ENCODE data around the gene HLA-DQB1. TPM values are rescaled to one million over a fixed set of nuclear protein-coding genes. Genes with fewer than 3 reads are reported as not detected.

Gene HLA-DQB1
- total and polyA plus RNA-seq, 3 experiments from 2014 or later = 4.3 to 22.7 (median 16.0) TPM

DNA sequence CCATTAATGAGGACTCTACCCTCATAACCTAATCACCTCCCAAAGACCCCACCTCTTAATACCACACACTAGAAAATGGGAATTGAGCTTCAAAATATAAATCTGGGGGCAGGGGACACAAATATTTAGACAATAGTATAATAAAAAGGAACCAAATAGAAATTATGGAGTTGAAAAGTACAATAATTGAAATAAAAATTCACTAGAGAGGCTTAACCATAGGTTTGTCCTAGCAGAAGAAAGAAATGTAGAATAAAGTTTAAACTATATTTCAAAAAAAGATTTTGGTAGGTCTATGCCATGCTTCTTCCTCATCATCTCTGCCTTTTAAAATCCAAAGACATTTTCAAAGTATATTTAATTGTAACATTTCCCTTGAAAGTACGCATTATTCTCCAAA lies 48.7 kb downstream of the HLA-DQB1 start:
- ChIA-PET CTCF (no interaction called here), POLR2A (no interaction called here)
- Mint-ChIP-seq H3K4me1 (peaks cover 20 to 32% (median 22%) of the 10 kb centered on the region in 3 donors), H3K36me3 (peaks cover 0 to 18% (median 0%) of the 10 kb centered on the region in 3 donors), H3K4me3 (no peak overlapping the region), H3K9me3 (peaks cover 0 to 13% (median 7%) of the 10 kb centered on the region in 5 donors), H3K27ac (no peak overlapping the region), H3K27me3 (no peaks in the 10 kb centered on the region)
- Histone ChIP-seq H3K4me3 (ENCODE audit: low read length) (no peak overlapping the region), H3K4me1 (ENCODE audit: insufficient read depth, low read length) (peaks cover 13% of the 10 kb centered on the region), H3K27me3 (ENCODE audit: insufficient read depth, low read length, poor library complexity, severe bottlenecking) (no peaks in the 10 kb centered on the region), H3K27ac (ENCODE audit: low read depth, low read length) (no peak overlapping the region), H3K9me3 (ENCODE audit: low read length) (no peaks in the 10 kb centered on the region), H3K36me3 (ENCODE audit: insufficient read depth, low read length) (no peaks in the 10 kb centered on the region)
- DNase-seq = no peak

DNA sequence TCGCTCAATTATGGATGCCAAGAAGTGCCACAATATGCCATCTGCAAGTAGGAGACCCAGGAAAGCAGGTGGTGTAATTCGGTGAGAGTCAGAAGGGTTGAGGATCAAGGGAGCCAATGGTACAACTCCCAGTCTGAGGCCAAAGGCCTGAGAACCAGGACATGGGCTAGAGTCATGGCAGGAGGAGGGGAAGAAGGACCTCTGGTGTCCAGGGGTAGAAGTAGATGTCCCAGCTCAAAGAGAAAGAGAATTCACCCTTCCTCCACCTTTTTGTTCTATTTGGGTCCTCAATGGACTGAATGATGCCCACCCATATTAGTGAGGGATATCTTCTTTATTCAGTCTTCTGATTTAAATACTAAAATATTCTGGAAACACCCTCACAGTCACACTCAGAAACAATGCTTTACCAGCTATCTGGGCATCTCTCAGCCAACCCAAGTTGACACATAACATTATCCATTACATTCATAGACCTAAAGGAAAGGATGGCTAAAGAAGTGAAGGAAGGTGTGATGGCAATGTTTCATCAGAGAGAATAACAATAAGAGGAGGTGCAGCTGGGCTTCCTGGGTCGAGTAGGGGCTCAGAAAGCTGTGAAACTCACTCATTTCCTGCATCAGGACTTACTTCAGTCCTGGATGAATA lies 50.4 kb downstream of the HLA-DQB1 start:
- peaks cover 6 to 16% (median 7%) of the 10 kb centered on the region in 3 donors for H3K4me1 Mint-ChIP-seq
- Histone ChIP-seq H3K9me3 (ENCODE audit: low read length) (no peaks in the 10 kb centered on the region), H3K4me3 (ENCODE audit: low read length) (no peak overlapping the region), H3K4me1 (ENCODE audit: insufficient read depth, low read length) (no peaks in the 10 kb centered on the region), H3K36me3 (ENCODE audit: insufficient read depth, low read length) (no peaks in the 10 kb centered on the region), H3K27ac (ENCODE audit: low read depth, low read length) (no peak overlapping the region), H3K27me3 (ENCODE audit: insufficient read depth, low read length, poor library complexity, severe bottlenecking) (no peaks in the 10 kb centered on the region)
- ChIA-PET POLR2A (no interaction called here), CTCF (no interaction called here)
- no peak for DNase-seq
- H3K27me3 Mint-ChIP-seq = no peaks in the 10 kb centered on the region
- H3K4me3 Mint-ChIP-seq = peak overlapping the region in 1 of 7 donors; percentile 33
- H3K27ac Mint-ChIP-seq = peak overlapping the region in 3 of 8 donors; percentile 26 to 64 (median 35)
- H3K9me3 Mint-ChIP-seq = peaks cover 0 to 13% (median 7%) of the 10 kb centered on the region in 5 donors
- peaks cover 0 to 18% (median 0%) of the 10 kb centered on the region in 3 donors for H3K36me3 Mint-ChIP-seq

DNA sequence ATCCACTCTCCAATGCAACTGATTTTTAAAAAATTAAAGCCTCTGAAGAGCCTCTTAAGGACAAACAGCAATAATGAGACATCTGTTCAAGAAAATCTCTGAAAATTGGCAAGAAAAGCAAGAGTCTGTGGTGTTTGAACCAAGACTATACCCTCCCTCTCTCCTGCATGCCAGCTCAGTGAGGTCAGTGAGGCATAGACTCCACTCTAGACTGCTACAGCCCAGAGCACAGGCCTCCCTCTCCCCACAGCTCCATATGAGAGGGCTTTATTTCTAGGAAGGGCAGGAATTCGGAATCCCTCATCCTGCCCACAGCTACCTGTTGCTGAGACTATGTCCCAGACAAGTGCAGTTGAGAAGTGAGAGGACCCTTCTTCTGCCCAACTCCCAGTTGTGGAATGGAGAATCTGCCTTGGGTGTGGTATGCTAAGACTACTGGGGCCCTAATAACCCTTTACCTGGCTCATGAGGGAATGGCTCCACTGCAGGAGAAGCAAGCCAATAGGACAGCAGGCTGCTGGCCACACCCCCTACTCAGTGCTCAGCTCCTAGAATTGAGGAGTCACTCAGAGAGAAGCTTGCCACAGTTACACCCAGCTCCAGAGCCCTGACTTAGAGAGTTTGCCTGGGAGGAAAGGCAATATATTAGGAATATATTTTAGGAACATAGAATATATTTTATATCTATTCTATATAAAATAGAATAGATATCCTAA lies 51.9 kb downstream of the HLA-DQB1 start:
- no peaks in the 10 kb centered on the region for H3K9me3 ChIP-seq (ENCODE audit: low read length)
- Mint-ChIP-seq H3K4me1 (peaks cover 5 to 13% (median 7%) of the 10 kb centered on the region in 3 donors), H3K9me3 (peaks cover 0 to 13% (median 7%) of the 10 kb centered on the region in 5 donors), H3K4me3 (no peak overlapping the region), H3K27ac (no peak overlapping the region), H3K36me3 (peaks cover 0 to 18% (median 0%) of the 10 kb centered on the region in 3 donors), H3K27me3 (no peaks in the 10 kb centered on the region)
- H3K27me3 ChIP-seq (ENCODE audit: insufficient read depth, low read length, poor library complexity, severe bottlenecking) = no peaks in the 10 kb centered on the region
- H3K4me1 ChIP-seq (ENCODE audit: insufficient read depth, low read length) = peaks cover 8% of the 10 kb centered on the region
- no peaks in the 10 kb centered on the region for H3K36me3 ChIP-seq (ENCODE audit: insufficient read depth, low read length)
- ChIA-PET POLR2A (no interaction called here), CTCF (no interaction called here)
- DNase-seq = no peak
- no peak overlapping the region for H3K27ac ChIP-seq (ENCODE audit: low read depth, low read length)
- H3K4me3 ChIP-seq (ENCODE audit: low read length) = no peak overlapping the region

DNA sequence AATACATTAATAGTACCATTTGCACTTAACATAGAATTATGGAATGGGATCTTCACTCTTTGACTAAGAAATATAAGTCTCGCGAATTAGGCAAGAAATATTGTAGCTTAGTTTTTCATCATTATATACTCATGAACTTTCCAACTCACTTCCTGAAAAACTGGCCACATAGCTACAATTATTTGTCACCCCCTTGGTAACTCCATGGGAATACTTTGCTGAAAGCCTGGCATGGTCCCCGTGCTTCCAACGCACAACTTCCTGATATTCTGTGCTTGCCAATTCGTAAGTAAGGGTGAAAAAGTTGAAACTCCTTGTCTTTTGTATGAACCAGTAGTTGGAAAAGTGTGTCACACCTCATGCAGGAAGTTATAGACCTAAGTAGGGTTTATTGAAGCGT lies 53.0 kb downstream of the HLA-DQB1 start:
- H3K4me3 ChIP-seq (ENCODE audit: low read length) = no peak overlapping the region
- no peaks in the 10 kb centered on the region for H3K9me3 ChIP-seq (ENCODE audit: low read length)
- Mint-ChIP-seq H3K4me3 (no peak overlapping the region), H3K4me1 (peaks cover 5 to 13% (median 7%) of the 10 kb centered on the region in 3 donors), H3K27me3 (no peaks in the 10 kb centered on the region), H3K36me3 (peaks cover 0 to 14% (median 0%) of the 10 kb centered on the region in 3 donors), H3K9me3 (peaks cover 0 to 10% (median 7%) of the 10 kb centered on the region in 5 donors), H3K27ac (peak overlapping the region in 1 of 8 donors; percentile 22)
- no peaks in the 10 kb centered on the region for H3K27me3 ChIP-seq (ENCODE audit: insufficient read depth, low read length, poor library complexity, severe bottlenecking)
- POLR2A ChIA-PET = no interaction called here
- peaks cover 8% of the 10 kb centered on the region for H3K4me1 ChIP-seq (ENCODE audit: insufficient read depth, low read length)
- no peak overlapping the region for H3K27ac ChIP-seq (ENCODE audit: low read depth, low read length)
- no peak for DNase-seq
- CTCF ChIA-PET = no interaction called here
- no peaks in the 10 kb centered on the region for H3K36me3 ChIP-seq (ENCODE audit: insufficient read depth, low read length)

DNA sequence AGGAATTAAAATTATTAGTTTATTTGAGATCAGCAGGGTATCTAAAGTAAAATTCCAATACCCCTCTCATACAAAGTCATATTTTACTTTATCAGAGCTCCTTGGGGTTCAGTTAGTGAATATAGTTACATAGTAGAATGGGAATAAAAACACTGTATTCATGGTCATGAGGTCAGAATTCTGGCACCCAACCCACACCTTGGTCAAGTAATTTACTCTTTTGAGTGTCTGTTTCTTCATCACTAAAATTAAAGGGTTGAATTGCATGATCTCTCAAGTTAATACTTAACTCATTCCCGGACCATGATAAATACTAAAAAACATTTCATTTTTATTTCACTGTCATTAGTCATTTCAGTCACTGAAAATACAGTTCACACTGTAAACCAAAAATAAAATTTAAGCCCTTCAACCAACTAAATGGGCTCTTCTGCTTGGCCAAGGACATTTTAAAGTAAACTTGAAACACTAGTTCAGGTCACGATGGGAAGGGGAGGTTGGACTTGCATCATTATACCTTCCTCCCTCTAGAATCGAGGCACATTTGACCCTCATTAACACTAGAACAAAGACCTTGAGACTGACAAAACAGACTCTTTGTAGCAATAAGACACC lies 55.7 kb downstream of the HLA-DQB1 start:
- Histone ChIP-seq H3K27ac (ENCODE audit: low read depth, low read length) (no peak overlapping the region), H3K4me1 (ENCODE audit: insufficient read depth, low read length) (peaks cover 8% of the 10 kb centered on the region), H3K9me3 (ENCODE audit: low read length) (no peaks in the 10 kb centered on the region), H3K4me3 (ENCODE audit: low read length) (no peak overlapping the region), H3K36me3 (ENCODE audit: insufficient read depth, low read length) (no peaks in the 10 kb centered on the region), H3K27me3 (ENCODE audit: insufficient read depth, low read length, poor library complexity, severe bottlenecking) (no peaks in the 10 kb centered on the region)
- Mint-ChIP-seq H3K27ac (peak overlapping the region in 2 of 8 donors; percentile 20 to 62), H3K9me3 (peaks cover 0 to 1% (median 0%) of the 10 kb centered on the region in 5 donors), H3K4me3 (no peak overlapping the region), H3K36me3 (no peaks in the 10 kb centered on the region), H3K27me3 (no peaks in the 10 kb centered on the region), H3K4me1 (peaks cover 0 to 4% (median 1%) of the 10 kb centered on the region in 3 donors)
- ChIA-PET CTCF (no interaction called here), POLR2A (no interaction called here)
- DNase-seq = no peak

DNA sequence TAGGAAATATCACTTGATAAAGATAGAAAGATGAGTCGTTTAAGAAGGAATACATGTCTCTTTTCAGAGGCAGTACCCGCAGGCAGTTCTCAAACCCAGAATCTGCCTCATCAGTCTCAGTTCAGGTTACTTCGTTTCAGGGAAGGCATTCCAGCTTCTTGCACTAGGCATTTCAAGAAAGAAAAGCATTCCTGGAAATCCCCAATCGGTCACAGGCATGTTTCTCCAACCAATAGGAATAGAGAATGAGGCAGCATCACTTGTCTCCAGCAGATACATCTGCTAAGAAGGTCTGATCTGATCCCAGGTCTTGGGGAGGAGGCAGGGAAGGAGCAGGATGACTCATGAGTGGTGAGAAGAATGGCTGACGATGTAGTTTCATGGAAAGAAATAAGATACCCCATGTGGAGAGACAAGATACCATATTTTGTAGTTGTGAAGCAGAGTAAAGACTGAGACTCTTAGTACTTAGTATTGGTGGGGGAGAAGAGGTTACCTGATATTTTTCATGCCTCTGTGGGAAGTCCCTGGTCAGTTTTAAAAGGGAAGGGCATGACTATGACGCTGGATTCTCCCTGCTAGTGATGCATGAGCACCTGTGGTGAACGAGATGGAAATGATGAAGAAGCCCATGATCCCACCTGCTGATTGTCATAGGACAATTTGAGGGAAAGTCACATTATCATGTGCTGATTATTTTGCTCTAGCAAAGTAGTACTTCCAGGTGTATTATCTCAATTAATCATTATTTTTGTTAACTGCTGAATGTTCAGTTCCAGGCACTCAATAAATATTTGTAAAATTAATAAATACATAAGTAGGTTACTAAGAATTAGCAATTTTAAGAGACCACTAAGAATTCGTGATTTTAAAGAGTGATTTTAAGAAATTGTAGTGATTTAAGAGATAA lies 56.5 kb downstream of the HLA-DQB1 start:
- no peak overlapping the region for H3K4me3 Mint-ChIP-seq
- peak in 4 of 5 donors; percentile 56 to 75 (median 66) for DNase-seq
- Histone ChIP-seq H3K27ac (ENCODE audit: low read depth, low read length) (peak overlapping the region; percentile 62), H3K4me1 (ENCODE audit: insufficient read depth, low read length) (peaks cover 8% of the 10 kb centered on the region), H3K27me3 (ENCODE audit: insufficient read depth, low read length, poor library complexity, severe bottlenecking) (no peaks in the 10 kb centered on the region), H3K36me3 (ENCODE audit: insufficient read depth, low read length) (no peaks in the 10 kb centered on the region), H3K4me3 (ENCODE audit: low read length) (peak overlapping the region; percentile 40), H3K9me3 (ENCODE audit: low read length) (no peaks in the 10 kb centered on the region)
- POLR2A ChIA-PET = interaction anchor here (0.8 kb wide), 2 partner anchors 11 to 13 kb away, joined by 3 to 4 read pairs; no protein-coding TSS in a partner anchor
- H3K9me3 Mint-ChIP-seq = no peaks in the 10 kb centered on the region
- no peaks in the 10 kb centered on the region for H3K36me3 Mint-ChIP-seq
- no peak overlapping the region for H3K27ac Mint-ChIP-seq
- H3K27me3 Mint-ChIP-seq = no peaks in the 10 kb centered on the region
- CTCF ChIA-PET = no interaction called here
- H3K4me1 Mint-ChIP-seq = peaks cover 0 to 4% (median under 1%) of the 10 kb centered on the region in 3 donors
